Measurements from ENCODE around the gene PSMB3.

The PSMB3 gene

GRCh38 chr17:38733982-38734973 is 18.3 kb upstream of the PSMB3 start:
- DNase-seq: no peak

- peak; percentile 76 to 80 for DNase-seq
These were observed 17.2 kb upstream of the PSMB3 start for GRCh38 chr17:38735161-38735997.

- DNase-seq: no peak
These were observed 14.4 kb upstream of the PSMB3 start for GRCh38 chr17:38738007-38738662.

GRCh38 chr17:38738686-38739085 is 13.9 kb upstream of the PSMB3 start:
- DNase-seq: no peak

GRCh38 chr17:38739305-38739704 is 13.2 kb upstream of the PSMB3 start:
- DNase-seq: no peak

GRCh38 chr17:38740044-38740443 is 12.5 kb upstream of the PSMB3 start:
- DNase-seq: no peak

- DNase-seq: no peak
These were observed 11.7 kb upstream of the PSMB3 start for GRCh38 chr17:38740806-38741205.

- no peak for DNase-seq
These were observed 11.1 kb upstream of the PSMB3 start for GRCh38 chr17:38741461-38741860.

- no peak for DNase-seq
These were observed 10.6 kb upstream of the PSMB3 start for GRCh38 chr17:38741921-38742410.

- no peak for DNase-seq
These were observed 9.9 kb upstream of the PSMB3 start for GRCh38 chr17:38742411-38743308.

GRCh38 chr17:38743556-38744171 is 8.9 kb upstream of the PSMB3 start:
- no peak for DNase-seq

- DNase-seq: no peak
These were observed 7.0 kb upstream of the PSMB3 start for GRCh38 chr17:38745545-38745944.

- no peak for DNase-seq
These were observed 6.3 kb upstream of the PSMB3 start for GRCh38 chr17:38746004-38746848.

GRCh38 chr17:38746849-38747462 is 5.6 kb upstream of the PSMB3 start:
- DNase-seq: no peak

GRCh38 chr17:38747463-38748148 is 4.9 kb upstream of the PSMB3 start:
- no peak for DNase-seq

GRCh38 chr17:38748149-38748891 is 4.2 kb upstream of the PSMB3 start, which contains the start of gene PCGF2:
TSS of gene PCGF2 (minus strand) at chr17:38748336. CDS start at chr17:38740402, 7,934 bp downstream.
- DNase-seq: peak in 1 of 2 experiments; percentile 54

- DNase-seq: no peak
These were observed 3.7 kb upstream of the PSMB3 start for GRCh38 chr17:38748892-38749222.

GRCh38 chr17:38749223-38750043 is 3.1 kb upstream of the PSMB3 start:
- DNase-seq: no peak
